Stimulated activated CD4-positive, alpha-beta T cell treated with anti-CD3 and anti-CD28 coated beads, Interleukin-2, amount 100 ng/mL, for 24 hours (primary cell): Measurements from ENCODE around the gene GALNT14.
"Not testable (repeated sequence)": the region's sequence is repeated elsewhere in the genome, so short reads cannot be mapped to it uniquely, and the experiment has no call there.

Experiments used
- DNase-seq, 2 donors: peaks; one replicate each; pipeline ENCODE4 v3.0.0-alpha.2; 2020

GALNT14 gene

GRCh38 chr2:30933496-30933895, 204.7 kb downstream of the GALNT14 start:
- no peak for DNase-seq

GRCh38 chr2:30932870-30933269, 205.4 kb downstream of the GALNT14 start:
- no peak for DNase-seq

GRCh38 chr2:30931841-30932407, 206.3 kb downstream of the GALNT14 start:
- DNase-seq = no peak

GRCh38 chr2:30930716-30931115, 207.5 kb downstream of the GALNT14 start:
- no peak for DNase-seq

GRCh38 chr2:30927465-30928075, 210.7 kb downstream of the GALNT14 start:
- DNase-seq = no peak

- DNase-seq = no peak
Measured at GRCh38 chr2:30926606-30927005, 211.6 kb downstream of the GALNT14 start.

- DNase-seq = no peak
Measured at GRCh38 chr2:30923623-30924022, 214.6 kb downstream of the GALNT14 start.

GRCh38 chr2:30920511-30920910, 217.7 kb downstream of the GALNT14 start:
- DNase-seq = no peak

GRCh38 chr2:30915486-30915885, 222.8 kb downstream of the GALNT14 start:
- peak in 1 of 2 donors; percentile 12 for DNase-seq

- DNase-seq = no peak
Measured at GRCh38 chr2:30914456-30914855, 223.8 kb downstream of the GALNT14 start.

- no peak for DNase-seq
Measured at GRCh38 chr2:30912056-30912455, 226.2 kb downstream of the GALNT14 start.

GRCh38 chr2:30911327-30911726, 226.9 kb downstream of the GALNT14 start:
- DNase-seq = no peak

- no peak for DNase-seq
Measured at GRCh38 chr2:30910686-30911085, 227.6 kb downstream of the GALNT14 start.

- not testable (repeated sequence) for DNase-seq
Measured at GRCh38 chr2:30904437-30904836, 233.8 kb downstream of the GALNT14 start.

- no peak for DNase-seq
Measured at GRCh38 chr2:30903326-30903725, 234.9 kb downstream of the GALNT14 start.

- no peak for DNase-seq
Measured at GRCh38 chr2:30900381-30900780, 237.9 kb downstream of the GALNT14 start.

- DNase-seq = no peak
Measured at GRCh38 chr2:30899516-30900054, 238.7 kb downstream of the GALNT14 start.

GRCh38 chr2:30897539-30897938, 240.7 kb downstream of the GALNT14 start:
- DNase-seq = no peak

GRCh38 chr2:30894498-30895119, 243.6 kb downstream of the GALNT14 start:
- no peak for DNase-seq

GRCh38 chr2:30888852-30889409, 249.3 kb downstream of the GALNT14 start:
- DNase-seq = no peak

GRCh38 chr2:30886080-30886479, 252.2 kb downstream of the GALNT14 start:
- no peak for DNase-seq

- no peak for DNase-seq
Measured at GRCh38 chr2:30883822-30884221, 254.4 kb downstream of the GALNT14 start.

GRCh38 chr2:30883184-30883583, 255.1 kb downstream of the GALNT14 start:
- no peak for DNase-seq

GRCh38 chr2:30880516-30880915, 257.7 kb downstream of the GALNT14 start:
- DNase-seq = no peak
